GM12874 (cell line): ENCODE data around the gene TMEM151A.
A peak's percentile ranks its signal among the peaks of the same experiment; 100 is the strongest.

Source experiments
- TF ChIP-seq, protein P1 (sequence below): IDR thresholded peaks from 2 replicates; pipeline ENCODE4 v1.5.1; 2011; ENCODE audit warnings: low read depth, mild to moderate bottlenecking, control low read depth, low read length, moderate library complexity; ENCODE audit not compliant: insufficient read depth

Gene TMEM151A

DNA sequence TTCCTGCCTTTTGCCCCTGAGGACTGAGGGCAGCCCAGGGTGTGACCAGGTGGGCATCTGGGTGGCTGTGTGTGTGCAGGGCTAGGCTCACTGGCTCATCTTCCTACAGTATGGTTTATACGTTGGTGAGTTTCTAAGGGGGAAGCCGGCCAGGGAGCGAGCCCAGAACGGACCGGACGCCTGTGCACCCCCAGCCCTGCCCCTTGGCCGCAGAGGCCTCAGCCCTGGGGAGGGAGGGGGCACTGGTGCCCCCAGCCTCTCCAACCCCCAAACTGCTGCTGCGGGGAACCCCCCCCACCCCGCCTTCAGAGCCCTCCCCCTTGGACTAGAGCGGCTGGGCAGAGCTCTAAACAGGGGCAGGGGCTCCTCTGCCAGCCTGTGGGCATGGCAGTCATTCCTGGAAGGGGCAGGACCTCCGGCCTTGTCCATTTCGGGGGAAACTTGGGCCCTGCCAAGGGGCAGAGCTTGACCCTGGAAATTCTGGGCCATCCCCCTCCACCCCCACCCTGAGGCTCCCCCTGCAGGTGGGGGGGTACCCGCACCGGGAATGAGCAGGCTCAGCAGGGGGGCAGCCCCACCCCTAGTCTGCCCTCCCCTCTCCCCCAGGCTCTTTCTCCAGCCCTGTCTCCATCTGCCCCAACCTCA is 8.1 kb upstream of the TMEM151A start:
- TF ChIP-seq, protein P1, sequence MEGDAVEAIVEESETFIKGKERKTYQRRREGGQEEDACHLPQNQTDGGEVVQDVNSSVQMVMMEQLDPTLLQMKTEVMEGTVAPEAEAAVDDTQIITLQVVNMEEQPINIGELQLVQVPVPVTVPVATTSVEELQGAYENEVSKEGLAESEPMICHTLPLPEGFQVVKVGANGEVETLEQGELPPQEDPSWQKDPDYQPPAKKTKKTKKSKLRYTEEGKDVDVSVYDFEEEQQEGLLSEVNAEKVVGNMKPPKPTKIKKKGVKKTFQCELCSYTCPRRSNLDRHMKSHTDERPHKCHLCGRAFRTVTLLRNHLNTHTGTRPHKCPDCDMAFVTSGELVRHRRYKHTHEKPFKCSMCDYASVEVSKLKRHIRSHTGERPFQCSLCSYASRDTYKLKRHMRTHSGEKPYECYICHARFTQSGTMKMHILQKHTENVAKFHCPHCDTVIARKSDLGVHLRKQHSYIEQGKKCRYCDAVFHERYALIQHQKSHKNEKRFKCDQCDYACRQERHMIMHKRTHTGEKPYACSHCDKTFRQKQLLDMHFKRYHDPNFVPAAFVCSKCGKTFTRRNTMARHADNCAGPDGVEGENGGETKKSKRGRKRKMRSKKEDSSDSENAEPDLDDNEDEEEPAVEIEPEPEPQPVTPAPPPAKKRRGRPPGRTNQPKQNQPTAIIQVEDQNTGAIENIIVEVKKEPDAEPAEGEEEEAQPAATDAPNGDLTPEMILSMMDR: 0 out of 2 replicates have a peak, but pooled peaks have one; percentile 25

DNA sequence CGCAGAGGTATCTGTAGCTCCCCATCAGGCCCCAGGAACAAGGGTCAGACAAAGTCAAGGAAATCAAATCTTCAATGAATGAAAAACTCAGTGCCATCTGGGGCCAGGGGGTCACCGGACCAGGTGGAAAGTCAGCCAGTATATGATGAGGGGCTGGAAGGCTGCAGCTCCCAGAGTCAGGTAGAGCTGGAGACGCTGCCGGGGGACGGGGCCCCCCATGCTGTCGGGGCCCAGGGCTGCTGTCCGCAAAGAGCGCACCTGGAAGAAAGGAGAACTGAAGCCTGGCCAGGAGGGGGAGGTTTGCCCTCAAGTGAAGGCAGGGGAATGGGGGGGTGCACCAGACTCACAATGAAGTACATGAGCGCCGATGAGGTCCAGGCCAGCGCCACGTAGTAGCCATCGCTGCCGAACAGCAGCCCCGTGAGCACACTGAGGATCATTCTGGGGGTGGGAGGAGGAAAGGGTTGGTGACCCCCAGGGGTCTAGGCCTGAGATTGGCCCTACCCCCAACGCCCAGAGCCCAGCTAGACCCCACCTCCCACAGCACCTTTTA is 7.1 kb upstream of the TMEM151A start:
- TF ChIP-seq, protein P1: no peak

DNA sequence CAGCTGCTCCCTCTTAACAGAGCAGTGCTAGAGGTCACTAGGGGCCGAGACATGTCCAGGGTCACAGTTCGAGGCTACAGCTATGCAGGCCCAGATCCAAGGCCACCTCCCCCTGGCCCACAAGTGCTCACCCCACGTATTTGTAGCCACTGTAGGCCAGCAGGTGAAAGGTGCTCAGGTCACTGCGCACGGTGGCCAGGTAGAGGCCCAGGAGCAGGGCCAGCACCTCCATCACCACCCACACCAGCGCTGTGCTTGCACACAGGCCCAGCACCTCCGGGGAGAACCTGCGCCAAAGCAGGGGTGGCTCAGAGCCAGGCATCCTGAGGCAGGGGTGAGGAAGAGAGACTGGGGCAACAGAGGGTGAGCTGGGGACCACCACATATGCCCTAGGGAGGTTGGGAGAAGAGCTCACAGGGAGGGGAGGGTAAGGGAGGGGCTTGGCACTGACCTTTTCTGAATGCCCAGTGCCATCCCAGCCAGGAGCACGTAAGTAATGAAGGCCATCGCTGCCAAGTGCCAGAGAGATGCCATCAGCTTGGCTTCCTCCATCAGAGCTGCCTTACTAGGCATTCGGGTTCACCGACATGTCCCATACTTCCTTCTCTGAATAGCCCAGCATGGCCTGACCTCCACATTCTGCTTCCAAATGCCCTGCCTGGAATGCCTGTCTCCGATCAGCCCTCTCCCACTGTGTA is 6.3 kb upstream of the TMEM151A start:
- TF ChIP-seq, protein P1: no peak

DNA sequence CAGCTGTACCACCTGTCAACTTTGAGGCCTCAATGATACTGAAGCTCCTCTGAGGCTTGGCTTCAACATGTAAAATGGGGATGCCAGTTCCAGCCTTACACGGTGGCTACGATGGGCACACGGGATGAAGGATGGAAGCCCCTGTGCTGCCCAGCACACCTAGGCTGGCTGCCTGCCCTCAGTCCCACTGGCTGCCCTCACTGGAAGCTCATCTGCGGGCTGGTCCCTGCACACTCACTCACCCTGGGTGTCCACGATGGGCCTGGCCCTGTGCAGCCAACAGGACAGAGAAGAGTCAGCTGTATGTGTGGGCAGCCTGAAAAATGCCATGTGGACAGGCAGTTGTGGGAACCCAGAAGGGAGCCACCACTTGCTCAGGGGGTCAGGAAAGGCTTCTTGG is 5.0 kb upstream of the TMEM151A start:
- TF ChIP-seq, protein P1: no peak

DNA sequence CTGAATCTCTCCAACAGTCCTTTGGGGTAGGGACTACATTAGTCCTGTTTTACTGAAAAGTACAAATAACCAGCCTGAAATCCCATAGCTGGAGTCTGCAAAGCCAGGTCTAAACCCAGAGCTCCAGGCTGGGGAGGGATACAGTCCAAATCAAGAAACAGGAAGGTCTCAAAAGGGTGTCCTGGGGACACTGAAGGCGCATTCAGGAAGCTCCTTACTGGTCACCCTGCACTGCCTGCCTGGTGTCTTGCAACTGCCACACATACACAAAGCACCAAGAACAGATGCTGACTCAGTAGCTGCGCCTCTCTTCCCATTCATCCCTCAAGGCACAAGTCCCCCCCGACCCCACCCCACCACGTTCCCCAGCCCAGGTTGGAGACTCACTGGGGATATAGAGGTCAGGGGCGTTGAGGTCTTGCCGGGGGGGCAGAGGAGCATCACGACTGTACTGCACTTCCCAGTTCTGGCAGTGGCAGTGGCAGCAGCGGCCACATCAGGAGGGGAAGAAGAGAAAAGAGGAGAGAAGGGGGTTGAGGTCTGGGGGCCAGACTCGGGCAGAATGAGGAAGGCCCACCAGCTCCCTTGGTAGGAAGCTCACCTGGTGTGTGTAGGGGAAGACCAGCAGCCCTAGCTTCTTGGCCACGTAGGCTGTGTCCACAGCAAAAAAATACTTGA is 4.3 kb upstream of the TMEM151A start:
- TF ChIP-seq, protein P1: no peak

DNA sequence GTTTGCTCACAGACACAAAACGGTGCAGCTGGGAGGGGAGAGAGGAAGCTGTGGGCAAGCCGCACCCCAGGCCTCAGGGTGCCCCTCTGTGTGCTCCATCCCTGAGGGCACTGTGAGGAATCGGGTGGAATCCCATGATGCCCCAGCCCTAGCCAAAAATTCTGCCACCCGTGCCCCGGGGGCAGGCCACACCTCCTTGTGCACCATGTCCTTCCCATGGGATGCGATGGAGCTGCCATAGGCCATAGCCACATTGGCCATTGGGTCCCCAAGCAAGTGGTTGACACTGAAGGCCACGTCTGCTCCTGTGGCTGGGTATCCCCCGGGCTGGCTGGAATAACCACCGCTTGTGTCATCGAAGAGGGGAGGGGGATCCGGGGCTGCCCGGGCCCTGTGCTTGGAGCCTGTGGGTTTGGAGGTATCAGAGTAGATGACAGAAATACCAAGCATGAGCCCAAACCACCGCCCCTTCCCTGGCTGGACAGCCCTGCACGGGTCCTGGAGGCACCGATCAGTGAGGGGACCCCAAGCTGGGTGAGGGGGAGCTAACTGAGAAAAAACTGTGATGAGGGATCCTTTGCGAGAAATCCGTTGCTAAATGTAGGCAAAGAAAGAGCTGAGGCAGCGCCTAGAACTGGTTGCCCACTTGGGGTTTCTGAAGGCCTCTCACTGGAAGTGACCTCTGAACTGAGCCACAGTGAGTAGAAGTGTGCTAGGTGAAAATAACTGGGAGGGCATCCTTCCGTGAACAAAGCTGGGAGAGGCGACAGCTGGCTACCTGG is 3.6 kb upstream of the TMEM151A start:
- TF ChIP-seq, protein P1: no peak
